Cardiac atrium fibroblast (primary cell): Measurements from ENCODE around the gene ASCL2. TPM values are rescaled to one million over a fixed set of nuclear protein-coding genes. Genes with fewer than 3 reads are reported as not detected.

Source experiments
- total RNA-seq: library from RNA; depleted of rRNA; stranded (reverse); fragments of >200 nt; gene quantifications from 2 replicates; pipeline ENCODE4 v1.2.3, GENCODE V29; 2015

The ASCL2 gene, protein sequence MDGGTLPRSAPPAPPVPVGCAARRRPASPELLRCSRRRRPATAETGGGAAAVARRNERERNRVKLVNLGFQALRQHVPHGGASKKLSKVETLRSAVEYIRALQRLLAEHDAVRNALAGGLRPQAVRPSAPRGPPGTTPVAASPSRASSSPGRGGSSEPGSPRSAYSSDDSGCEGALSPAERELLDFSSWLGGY
- total RNA-seq: 3.1 TPM in 1 of 2 replicates, not detected in the other

DNA sequence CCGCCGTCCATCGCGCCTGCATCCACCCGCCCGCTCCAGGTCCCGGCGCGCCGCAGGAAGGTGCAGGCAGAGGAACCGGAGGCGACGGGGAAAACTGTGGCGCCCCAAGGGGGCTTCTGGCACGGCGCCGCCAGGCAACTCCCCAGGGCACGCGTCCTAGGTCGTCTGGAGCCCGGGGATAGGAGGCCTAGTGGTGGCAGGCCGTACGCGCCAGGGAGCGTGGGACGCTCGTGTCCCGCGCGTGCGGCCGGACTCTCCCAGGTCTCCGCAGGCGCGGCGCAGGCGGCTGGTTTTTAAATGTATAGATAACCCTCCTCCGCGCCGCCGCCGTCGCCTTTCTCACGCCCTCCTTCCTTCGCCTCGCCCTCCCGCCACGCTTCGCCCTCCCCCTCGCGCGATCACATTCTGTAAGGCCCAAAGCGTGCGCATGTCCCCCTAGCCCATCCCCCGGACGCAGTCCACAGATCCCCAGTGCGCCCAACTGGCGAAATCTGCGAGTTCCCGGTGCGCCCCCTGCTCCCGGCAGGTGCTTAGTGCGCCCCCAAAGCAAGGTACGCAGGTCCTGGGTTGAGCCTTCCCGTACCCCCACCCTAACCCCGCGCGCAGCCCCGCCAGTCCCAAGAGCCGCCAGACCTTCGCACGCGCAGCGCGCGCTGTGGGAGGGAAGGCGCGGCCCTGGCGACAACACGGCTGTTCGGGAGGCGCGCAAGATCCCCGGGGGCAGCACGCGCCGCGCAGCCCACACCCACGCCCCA lies at the start of gene ASCL2:
ASCL2 (minus strand) TSS at position 267 of the 755 bp plus-strand sequence; CDS start at position 11, 256 bp downstream.

DNA sequence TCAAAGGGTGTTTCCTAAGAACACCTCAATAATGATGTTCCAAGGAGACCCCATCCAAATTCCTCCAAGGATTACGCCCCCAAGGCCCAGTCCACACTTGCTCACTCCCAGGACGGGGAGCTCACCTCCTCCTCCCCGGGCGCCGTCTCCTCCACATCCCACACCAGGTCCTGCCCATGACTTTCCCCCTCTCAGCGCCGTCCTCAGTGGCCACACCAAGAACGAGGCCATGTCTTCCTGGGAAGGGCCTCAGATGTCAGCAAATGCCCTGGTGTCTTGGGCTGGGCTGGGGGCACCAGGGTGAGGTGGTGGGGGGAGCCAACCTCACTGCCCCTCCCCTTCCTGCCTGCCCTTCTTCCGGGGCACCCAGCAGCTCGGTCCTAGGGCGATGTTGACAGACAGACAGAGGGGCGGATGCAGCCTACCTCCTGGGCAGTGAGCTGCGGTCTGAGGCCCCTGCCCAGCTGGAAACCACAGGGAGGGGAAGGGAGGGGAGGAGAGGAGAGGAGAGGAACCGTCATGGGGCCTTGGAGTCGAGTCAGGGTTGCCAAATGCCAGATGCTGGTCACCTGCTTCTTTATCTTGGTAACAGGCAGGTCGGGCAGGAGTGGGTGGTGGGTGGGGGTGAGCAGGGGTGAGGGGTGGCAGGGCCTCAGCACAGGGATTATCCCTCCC lies 31.4 kb upstream of the ASCL2 start, which contains the start of the genes C11orf21 and TSPAN32:
C11orf21 (minus strand) TSS at position 288 of the 675 bp plus-strand sequence; CDS start at position 178, 110 bp downstream.
TSPAN32 (plus strand) TSS at position 383 of the 675 bp plus-strand sequence; CDS start at position 520, 137 bp downstream.

Other genes with a start within 250 kb of the ASCL2 start
- gene IGF2, start 131.2 kb downstream of the ASCL2 start, total RNA-seq: 28.7 and 54.3 TPM in 2 replicates
- not detected in 2 replicates for gene INS, start 109.4 kb downstream of the ASCL2 start, total RNA-seq
- gene TH, start 98.8 kb downstream of the ASCL2 start, total RNA-seq: not detected in 2 replicates
- gene C11orf21, start 31.3 kb upstream of the ASCL2 start, total RNA-seq: not detected in 2 replicates
- gene TSPAN32, start 31.4 kb upstream of the ASCL2 start, total RNA-seq: not detected in 2 replicates
- gene CD81, start 106.7 kb upstream of the ASCL2 start, total RNA-seq: 289 and 362 TPM in 2 replicates
- gene TSSC4, start 130.2 kb upstream of the ASCL2 start, total RNA-seq: 32.1 and 57.8 TPM in 2 replicates
- gene TRPM5, start 173.9 kb upstream of the ASCL2 start, total RNA-seq: not detected in 2 replicates
- 2.1 TPM in 1 of 2 replicates, not detected in the other for gene KCNQ1, start 174.4 kb upstream of the ASCL2 start, total RNA-seq